Duodenal mucosa (tissue), 2 donors: ENCODE measurements around the gene MED29.
A peak's percentile ranks its signal among the peaks of the same experiment; 100 is the strongest.

ENCODE experiments used
- H3K27ac ChIP-seq: one replicate; pipeline ENCODE4 v1.7.0; 2013; ENCODE audit warnings: low read depth, low read length
- H3K27me3 ChIP-seq, 2 donors: one replicate each; pipeline ENCODE4 v1.7.0; 2013; ENCODE audit warnings: low read length in 2 of 2, control low read depth in 1 of 2; ENCODE audit not compliant: insufficient read depth in 2 of 2, control insufficient read depth in 1 of 2
- H3K36me3 ChIP-seq, 2 donors: one replicate each; pipeline ENCODE4 v1.7.0; 2013; ENCODE audit warnings: low read length in 2 of 2, control low read depth in 1 of 2; ENCODE audit not compliant: insufficient read depth in 2 of 2, control insufficient read depth in 1 of 2
- H3K4me1 ChIP-seq, 2 donors: one replicate each; pipeline ENCODE4 v1.7.0; 2013; ENCODE audit warnings: low read length in 2 of 2, control low read depth in 1 of 2; ENCODE audit not compliant: insufficient read depth in 2 of 2, control insufficient read depth in 1 of 2
- H3K4me3 ChIP-seq, 2 donors: one replicate each; pipeline ENCODE4 v1.7.0; 2013; ENCODE audit warnings: low read length in 2 of 2, low read depth in 1 of 2
- H3K9ac ChIP-seq, 2 donors: one replicate each; pipeline ENCODE4 v1.7.0; 2013; ENCODE audit warnings: low read length in 2 of 2, low read depth in 1 of 2
- H3K9me3 ChIP-seq, 2 donors: one replicate each; pipeline ENCODE4 v1.7.0; 2013; ENCODE audit warnings: low read length in 2 of 2, control low read depth in 1 of 2; ENCODE audit not compliant: control insufficient read depth in 1 of 2

Gene MED29

DNA sequence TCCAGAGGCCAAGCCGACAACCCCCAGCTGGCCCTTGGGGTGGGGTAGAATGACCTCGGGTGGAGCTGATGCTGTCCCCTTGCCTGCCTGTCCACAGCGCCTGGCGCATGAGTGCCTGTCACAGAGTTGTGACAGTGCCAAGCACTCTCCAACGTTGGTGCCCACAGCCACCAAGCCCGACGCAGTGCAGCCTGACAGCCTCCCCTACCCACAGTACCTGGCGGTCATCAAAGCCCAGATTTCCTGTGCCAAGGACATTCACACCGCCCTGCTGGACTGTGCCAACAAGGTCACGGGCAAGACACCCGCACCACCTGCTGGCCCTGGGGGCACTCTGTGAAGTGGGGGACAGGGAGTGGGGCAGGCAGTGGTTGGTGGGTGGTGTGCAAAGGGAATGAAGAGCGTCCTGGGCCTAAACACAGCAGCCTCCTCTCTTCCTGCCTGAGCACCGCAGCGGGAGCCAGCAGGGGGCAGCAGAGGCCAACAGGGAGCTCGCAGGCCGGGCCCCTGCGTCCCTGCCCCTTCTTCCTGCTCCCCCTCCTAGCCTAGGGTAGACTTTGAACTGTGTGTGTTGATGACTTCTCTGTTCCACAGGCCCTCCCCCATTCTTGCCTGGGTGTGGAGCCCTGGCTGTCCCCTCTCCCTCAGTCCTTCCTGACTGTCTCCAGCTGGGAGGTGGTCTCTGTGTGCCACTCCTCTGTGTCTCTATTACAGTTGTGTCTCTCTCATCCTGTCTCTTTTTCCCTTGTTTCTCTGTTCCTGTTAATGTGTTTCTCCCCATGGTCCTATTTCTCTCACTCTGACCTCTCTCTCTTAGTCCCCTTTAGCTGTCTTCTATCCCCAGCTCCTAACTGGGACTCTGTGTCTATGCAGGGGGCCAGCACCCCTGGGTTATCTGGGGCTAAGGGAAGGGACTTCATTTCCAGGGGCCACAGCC lies 6.5 kb downstream of the MED29 start:
- H3K36me3 ChIP-seq, result peaks cover 4 to 24% of the 10 kb centered on the region in 2 donors
- H3K27me3 ChIP-seq, result no peaks in the 10 kb centered on the region
- H3K4me1 ChIP-seq, result peaks cover 49 to 50% of the 10 kb centered on the region in 2 donors
- H3K4me3 ChIP-seq, result peak overlapping the region; percentile 51
- peak overlapping the region; percentile 76 to 83 for H3K9ac ChIP-seq
- H3K9me3 ChIP-seq, result no peaks in the 10 kb centered on the region
- peak overlapping the region; percentile 92 for H3K27ac ChIP-seq

DNA sequence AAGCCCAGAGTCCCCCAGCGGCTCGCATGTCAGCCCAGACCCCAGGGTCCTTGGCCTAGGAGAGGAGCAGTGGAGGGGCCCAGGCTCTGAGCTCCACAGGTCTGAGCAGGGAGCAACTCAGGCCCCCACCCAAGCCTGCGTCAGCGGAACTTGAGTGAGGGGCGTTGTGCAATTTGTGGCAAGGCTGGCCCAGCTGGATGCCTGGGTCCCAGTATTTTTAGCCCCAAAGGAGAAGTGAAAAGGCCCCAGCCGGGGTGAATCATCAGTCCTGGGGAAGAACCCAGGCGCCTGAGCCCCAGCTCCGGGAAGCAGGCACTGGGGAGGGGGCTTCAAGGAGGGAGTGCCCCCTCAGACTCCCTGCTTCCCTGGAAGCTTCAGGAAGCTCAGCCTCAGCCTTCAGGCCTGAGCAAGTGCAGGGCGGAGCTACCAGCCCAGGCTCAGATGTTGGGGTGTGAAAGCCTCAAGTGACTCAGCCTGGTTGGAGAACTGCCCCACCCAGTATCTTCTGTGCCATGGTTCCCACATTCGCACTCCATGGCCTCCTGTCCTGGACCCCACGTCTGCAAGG lies 7.2 kb downstream of the MED29 start:
- Histone ChIP-seq H3K4me3 (peak overlapping the region; percentile 51), H3K9ac (peak overlapping the region; percentile 76 to 83), H3K27ac (peak overlapping the region; percentile 92), H3K36me3 (peaks cover 4 to 23% of the 10 kb centered on the region in 2 donors), H3K27me3 (no peaks in the 10 kb centered on the region), H3K4me1 (peaks cover 50 to 54% of the 10 kb centered on the region in 2 donors), H3K9me3 (no peaks in the 10 kb centered on the region)

DNA sequence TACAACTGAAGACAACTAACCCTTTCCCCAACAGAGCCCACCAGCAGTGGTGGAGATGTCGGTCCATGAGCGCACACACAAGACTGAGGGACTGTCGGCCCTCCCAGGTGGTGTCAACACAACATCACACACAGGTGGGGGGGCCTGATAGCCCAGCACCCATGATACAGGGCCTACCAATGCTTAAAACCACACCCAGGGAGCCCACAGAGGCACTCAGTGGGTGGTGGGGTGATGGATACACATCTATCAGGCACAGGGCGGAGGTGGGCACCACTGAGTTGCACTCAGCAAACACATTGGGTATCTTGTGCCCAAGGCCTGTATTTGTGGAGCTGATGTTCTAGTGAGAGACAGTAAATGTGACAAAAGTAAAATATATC lies 8.5 kb downstream of the MED29 start:
- Histone ChIP-seq H3K27ac (peak overlapping the region; percentile 15), H3K9me3 (no peaks in the 10 kb centered on the region), H3K27me3 (no peaks in the 10 kb centered on the region), H3K9ac (peak overlapping the region; percentile 22 to 30), H3K4me1 (peaks cover 50 to 62% of the 10 kb centered on the region in 2 donors), H3K36me3 (peaks cover 0 to 15% of the 10 kb centered on the region in 2 donors), H3K4me3 (no peak overlapping the region)

DNA sequence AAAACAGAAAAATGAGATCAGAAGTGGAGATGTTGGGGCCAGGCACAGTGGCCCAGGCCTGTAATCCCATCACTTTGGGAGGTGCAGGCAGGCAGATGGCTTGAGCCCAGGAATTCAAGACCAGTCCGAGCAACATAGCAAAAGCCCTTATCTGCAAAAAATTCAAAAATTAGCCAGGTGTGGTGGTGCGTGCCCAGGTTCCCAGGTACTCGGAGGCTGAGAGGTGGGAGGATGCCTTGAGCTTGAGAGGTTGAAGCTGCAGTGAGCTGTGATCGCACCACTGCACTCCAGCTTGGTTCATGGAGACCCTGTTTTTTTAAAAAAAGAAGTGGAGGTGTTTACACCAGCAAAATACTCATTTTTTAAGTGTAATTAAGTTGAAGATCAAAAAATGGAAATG lies 8.9 kb downstream of the MED29 start:
- Histone ChIP-seq H3K9me3 (no peaks in the 10 kb centered on the region), H3K36me3 (peaks cover 0 to 14% of the 10 kb centered on the region in 2 donors), H3K4me3 (no peak overlapping the region), H3K4me1 (peaks cover 54 to 63% of the 10 kb centered on the region in 2 donors), H3K27me3 (no peaks in the 10 kb centered on the region), H3K27ac (no peak overlapping the region), H3K9ac (peak overlapping the region; percentile 22 to 30)

DNA sequence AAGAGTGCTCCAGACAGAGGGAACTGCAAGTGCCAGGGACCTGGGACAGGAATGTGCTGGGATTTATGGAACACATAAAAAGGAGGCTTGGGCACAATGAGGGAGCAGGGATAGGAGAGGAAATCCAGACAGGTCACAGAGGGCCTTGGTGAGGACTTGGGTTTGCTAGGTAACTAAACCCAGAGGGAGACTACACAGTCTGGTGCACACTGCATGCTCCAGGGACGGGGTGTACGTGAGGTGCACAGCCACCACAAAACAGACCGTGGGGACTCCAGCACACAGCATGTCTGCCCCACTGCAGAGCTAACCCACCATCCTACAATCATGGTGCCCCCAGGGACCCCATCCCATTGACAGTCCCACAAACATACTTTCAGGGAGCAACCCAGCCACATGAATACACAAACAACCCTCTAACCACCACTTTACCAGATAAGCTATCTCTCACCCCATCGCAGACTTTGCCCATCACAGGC lies 9.9 kb downstream of the MED29 start:
- Histone ChIP-seq H3K27ac (peak overlapping the region; percentile 98), H3K9ac (peak overlapping the region; percentile 48 to 55), H3K4me3 (peak overlapping the region; percentile 19 to 21), H3K4me1 (peaks cover 61 to 72% of the 10 kb centered on the region in 2 donors), H3K9me3 (no peaks in the 10 kb centered on the region), H3K27me3 (no peaks in the 10 kb centered on the region), H3K36me3 (peaks cover 0 to 5% of the 10 kb centered on the region in 2 donors)

DNA sequence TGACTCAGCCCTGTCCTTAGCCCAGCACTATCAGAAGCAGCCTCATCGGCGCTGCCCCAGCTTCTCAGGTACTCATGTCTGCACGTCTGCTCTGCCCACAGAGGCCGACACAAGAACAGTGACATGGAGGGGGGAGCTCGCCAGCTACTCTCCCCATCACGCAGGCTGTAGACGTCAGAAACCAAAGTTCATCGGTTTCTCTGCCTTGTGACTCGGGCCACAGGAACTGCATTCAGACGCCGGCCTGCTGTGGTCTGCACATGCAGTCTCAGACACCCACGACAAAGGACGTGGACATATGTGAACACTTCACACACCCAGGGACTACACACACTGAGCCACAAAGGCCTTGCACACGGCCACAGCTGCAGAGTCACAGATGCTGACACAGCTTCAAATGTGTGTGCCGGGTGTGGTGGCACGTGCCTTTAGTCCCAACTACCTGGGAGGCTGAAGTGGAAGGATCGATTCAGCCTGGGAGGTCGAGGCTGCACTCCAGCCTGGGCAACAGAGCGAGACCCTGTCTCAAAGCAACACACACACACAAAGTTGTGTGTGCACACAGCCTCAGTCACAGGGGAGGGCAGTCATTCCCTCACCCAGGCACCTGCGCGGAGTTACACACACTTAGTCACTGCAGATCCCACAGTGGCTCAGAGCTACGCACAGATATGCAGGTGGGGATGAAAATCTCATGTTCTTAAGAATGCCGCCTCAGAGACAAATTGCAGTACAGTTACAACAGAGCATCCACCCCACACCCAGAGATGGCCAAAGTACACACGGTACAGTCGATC lies 10.6 kb downstream of the MED29 start:
- Histone ChIP-seq H3K4me1 (peaks cover 61 to 72% of the 10 kb centered on the region in 2 donors), H3K9ac (peak overlapping the region; percentile 55 to 88), H3K4me3 (peak overlapping the region; percentile 24 to 67)

DNA sequence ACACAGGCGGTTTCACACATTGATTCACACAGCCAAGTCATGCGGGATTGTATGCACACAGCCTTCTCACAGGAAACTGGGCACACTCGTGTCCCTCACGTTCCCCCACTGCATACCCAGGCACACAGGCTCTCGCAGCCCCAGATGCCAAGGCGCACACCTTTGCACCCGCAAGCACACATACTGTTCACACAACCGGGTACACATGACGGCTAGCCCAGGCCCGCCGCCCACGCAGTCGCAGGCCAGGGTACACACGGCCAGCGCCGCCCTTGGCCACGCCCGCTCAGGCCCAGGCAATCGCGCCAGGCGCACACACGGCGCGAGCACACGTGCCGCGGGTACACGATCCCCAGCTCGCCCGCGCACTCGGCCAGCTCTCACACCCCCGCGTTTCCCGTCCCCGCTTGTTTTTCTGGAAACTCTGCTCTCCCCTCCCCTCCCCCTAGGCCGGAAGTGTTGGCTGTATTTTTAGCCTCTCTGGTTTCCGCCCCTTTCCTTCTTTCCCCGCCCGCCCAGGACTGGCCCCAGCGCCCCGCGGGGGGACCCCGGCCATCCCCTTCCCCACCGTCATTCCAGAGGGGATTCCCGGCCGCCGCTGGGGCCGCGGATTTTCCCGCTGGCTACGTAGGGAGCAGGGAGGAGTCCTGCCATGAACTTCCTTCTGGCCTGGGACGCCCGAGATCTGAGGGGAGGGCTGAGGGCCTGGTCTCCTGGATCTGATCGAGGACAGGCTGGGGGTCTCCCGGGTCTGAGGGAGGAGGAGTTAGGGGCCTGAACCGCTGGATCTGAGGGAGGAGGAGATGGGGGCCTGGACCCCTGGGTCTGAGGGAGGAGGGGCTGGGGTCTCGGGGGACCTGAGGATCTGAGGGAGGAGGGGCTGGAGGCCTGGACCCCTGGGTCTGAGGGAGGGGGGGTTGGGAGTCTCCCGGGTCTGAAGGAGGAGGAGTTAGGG lies 11.4 kb downstream of the MED29 start:
- H3K27ac ChIP-seq, result peak overlapping the region; percentile 98
- H3K36me3 ChIP-seq, result peaks cover under 1 to 7% of the 10 kb centered on the region in 2 donors
- peaks cover 57 to 66% of the 10 kb centered on the region in 2 donors for H3K4me1 ChIP-seq
- peak overlapping the region; percentile 88 to 90 for H3K9ac ChIP-seq
- H3K27me3 ChIP-seq, result no peaks in the 10 kb centered on the region
- no peaks in the 10 kb centered on the region for H3K9me3 ChIP-seq
- H3K4me3 ChIP-seq, result peak overlapping the region; percentile 23 to 67

More for the DNA sequence above, 10.6 kb downstream of the MED29 start:
- Histone ChIP-seq H3K27me3 (no peaks in the 10 kb centered on the region), H3K27ac (peak overlapping the region; percentile 98), H3K9me3 (no peaks in the 10 kb centered on the region), H3K36me3 (peaks cover 0 to 5% of the 10 kb centered on the region in 2 donors)

DNA sequence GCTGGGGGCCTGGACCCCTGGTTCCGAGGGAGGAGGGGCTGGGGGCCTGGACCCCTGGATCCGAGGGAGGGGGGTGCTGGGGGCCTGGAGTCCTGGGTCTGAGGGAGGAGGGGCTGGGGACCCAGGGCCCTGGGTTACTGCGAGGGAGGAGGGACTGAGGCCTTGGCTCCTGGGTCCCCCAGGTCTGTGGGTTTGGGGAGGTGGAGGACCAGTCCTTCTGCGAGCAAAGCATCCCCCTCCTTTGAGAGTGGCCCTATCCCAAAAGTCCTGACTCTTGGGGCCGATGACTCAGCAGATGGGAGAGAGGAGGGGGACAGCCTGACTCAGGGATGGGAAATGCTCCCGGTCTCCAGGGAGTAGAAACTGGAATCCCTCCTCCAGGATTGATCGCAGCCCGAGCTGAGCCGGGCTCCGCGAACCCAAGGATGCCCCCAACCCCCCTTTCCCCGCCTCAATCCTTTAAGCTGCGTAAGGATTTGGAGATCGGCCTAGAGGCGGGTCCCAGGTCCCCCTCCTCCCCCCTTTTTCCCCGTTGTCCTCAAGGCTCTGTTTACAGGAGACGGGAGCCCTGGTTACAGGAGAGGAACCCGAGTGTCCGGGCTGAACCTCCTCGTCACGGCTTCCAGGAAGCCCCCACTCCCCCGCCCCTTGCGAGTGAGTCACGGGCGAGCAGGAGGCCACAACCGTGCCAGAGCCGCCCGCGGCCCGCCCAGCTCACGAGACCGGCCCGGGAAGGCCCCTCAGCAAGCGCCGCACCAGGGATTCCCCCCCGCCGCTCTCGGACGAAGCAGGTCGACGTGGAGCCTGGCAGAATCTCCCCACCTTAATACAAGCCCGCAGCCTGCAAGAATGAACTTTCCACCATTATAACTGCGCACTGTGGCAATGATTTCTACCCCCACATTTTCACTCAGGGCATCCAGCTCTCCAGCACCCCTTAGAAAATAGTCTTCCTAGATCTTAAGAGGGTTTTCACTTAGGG lies 12.4 kb downstream of the MED29 start:
- no peaks in the 10 kb centered on the region for H3K9me3 ChIP-seq
- H3K4me3 ChIP-seq, result peak overlapping the region; percentile 23 to 67
- peaks cover 11 to 17% of the 10 kb centered on the region in 2 donors for H3K36me3 ChIP-seq
- H3K9ac ChIP-seq, result peak overlapping the region; percentile 88 to 90
- peaks cover 48 to 56% of the 10 kb centered on the region in 2 donors for H3K4me1 ChIP-seq
- H3K27ac ChIP-seq, result peak overlapping the region; percentile 98
- no peaks in the 10 kb centered on the region for H3K27me3 ChIP-seq
